H1 (cell line): ENCODE data around the gene KCNMA1. TPM values are rescaled to one million over a fixed set of nuclear protein-coding genes. Genes with fewer than 3 reads are reported as not detected.

Experiments
- CBX8 ChIP-seq: fragments of 300-800, 300-1000 bp; sonication (generic); IDR thresholded peaks from 2 replicates; pipeline ENCODE4 v1.7.1; 2016; ENCODE audit warnings: low read depth, low read length, borderline replicate concordance
- MAFK ChIP-seq: IDR thresholded peaks from 2 replicates; pipeline ENCODE4 v1.6.1; 2012; ENCODE audit warnings: low read depth, mild to moderate bottlenecking, improper control_type of control experiment, low read length
- polyA plus RNA-seq, 7 experiments: library from polyadenylated mRNA; depleted of rRNA in 3 of 7; stranded (reverse) in 5 of 7; unstranded in 2 of 7; fragments of >200 nt in 5 of 7; fragments of 200-250 nt in 2 of 7; gene quantifications; 1 replicate in 5 of 7; 2 replicates in 1 of 7; 4 replicates in 1 of 7; pipeline versions ENCODE4 v1.2.1 to v1.2.3, GENCODE V29; 2011 to 2013; ENCODE audit warnings: missing spikeins in 2 of 7, mixed read lengths in 2 of 7
- total RNA-seq: library from RNA; stranded (reverse); fragmentation: NEBNext Ultra II Directional; extraction: Animal tissue kit (Norgen Biotek cat#: 25700); gene quantifications from 2 replicates; pipeline ENCODE4 v1.2.1, GENCODE V29; 2021

The KCNMA1 gene
- total and polyA plus RNA-seq, 2 of the 8 experiments (the other 6 are each of a cell fraction or from before 2014, with no cell fraction given): 10.2 to 11.1 TPM

- TF ChIP-seq CBX8: no peak
- no peak for TF ChIP-seq MAFK
These were observed 756.7 kb downstream of the KCNMA1 start (continued) for GRCh38 chr10:76880931-76881330.
